Embryonic facial prominence (tissue), 1 donor: ENCODE measurements around the gene KRT33A.
"Not testable (repeated sequence)": the region's sequence is repeated elsewhere in the genome, so short reads cannot be mapped to it uniquely, and the experiment has no call there.

Source experiments
- DNase-seq: peaks from one replicate; pipeline ENCODE4 v3.0.0-alpha.2; 2016; ENCODE audit errors: extremely low spot score

KRT33A gene

GRCh38 chr17:41363881-41364280 is 13.3 kb upstream of the KRT33A start:
- no peak for DNase-seq

GRCh38 chr17:41360296-41360995 is 9.8 kb upstream of the KRT33A start:
- no peak for DNase-seq

- DNase-seq, result no peak
Measured at GRCh38 chr17:41354536-41354935, 3.9 kb upstream of the KRT33A start.

- DNase-seq, result no peak
Measured at GRCh38 chr17:41352597-41353366, 2.2 kb upstream of the KRT33A start.

GRCh38 chr17:41351177-41351576 is 549 bp upstream of the KRT33A start:
- DNase-seq, result no peak

GRCh38 chr17:41347869-41348760 is 2.5 kb downstream of the KRT33A start:
- DNase-seq, result no peak

- DNase-seq, result not testable (repeated sequence)
Measured at GRCh38 chr17:41346421-41346820, 4.2 kb downstream of the KRT33A start.

- no peak for DNase-seq
Measured at GRCh38 chr17:41345992-41346391, 4.6 kb downstream of the KRT33A start.

GRCh38 chr17:41343029-41343428 is 7.6 kb downstream of the KRT33A start:
- no peak for DNase-seq

GRCh38 chr17:41340934-41341861 is 9.4 kb downstream of the KRT33A start:
- no peak for DNase-seq

- DNase-seq, result no peak
Measured at GRCh38 chr17:41340494-41340893, 10.1 kb downstream of the KRT33A start.

- no peak for DNase-seq
Measured at GRCh38 chr17:41339571-41340172, 11.0 kb downstream of the KRT33A start.

- peak; percentile 34 for DNase-seq
Measured at GRCh38 chr17:41338961-41339485, 11.6 kb downstream of the KRT33A start.

- no peak for DNase-seq
Measured at GRCh38 chr17:41335747-41336146, 14.9 kb downstream of the KRT33A start.

GRCh38 chr17:41334385-41335305 is 16.0 kb downstream of the KRT33A start:
- no peak for DNase-seq

- DNase-seq, result no peak
Measured at GRCh38 chr17:41333836-41334235, 16.8 kb downstream of the KRT33A start.

GRCh38 chr17:41333098-41333497 is 17.5 kb downstream of the KRT33A start:
- DNase-seq, result no peak

- no peak for DNase-seq
Measured at GRCh38 chr17:41332239-41332638, 18.4 kb downstream of the KRT33A start.

- no peak for DNase-seq
Measured at GRCh38 chr17:41331606-41332005, 19.0 kb downstream of the KRT33A start.
